SK-N-SH treated with all-trans-retinoic acid at 6 μM for 48 hours (cell line): ENCODE data around the gene UBAP1.

ENCODE experiments used
- ATAC-seq: fragments of 200-7000 bp; cut with Tn5 transposase; 3 replicates; pipeline ENCODE4 v1.9.1; 2020; ENCODE audit warnings: mild to moderate bottlenecking, moderate library complexity
- ARNTL ChIP-seq: fragments of 450-650 bp; formaldehyde crosslinking; IDR thresholded peaks from 2 replicates; pipeline ENCODE4 v1.5.0; 2020; ENCODE audit warnings: low read depth, mild to moderate bottlenecking, moderate library complexity, borderline replicate concordance
- CSDC2 ChIP-seq: fragments of 250-450 bp; sonication (Bioruptor Pico); IDR thresholded peaks from 2 replicates; pipeline ENCODE4 v1.5.0; 2020; ENCODE audit warnings: mild to moderate bottlenecking, moderate library complexity
- ESRRG ChIP-seq: fragments of 250-450 bp; sonication (Bioruptor Pico); IDR thresholded peaks from 2 replicates; pipeline ENCODE4 v1.6.1; 2021; ENCODE audit warnings: mild to moderate bottlenecking
- GLIS3 ChIP-seq: fragments of 250-450 bp; sonication (Bioruptor Pico); IDR thresholded peaks from 2 replicates; pipeline ENCODE4 v1.5.0; 2020; ENCODE audit warnings: mild to moderate bottlenecking, moderate library complexity
- ISL1 ChIP-seq: fragments of 250-450 bp; sonication (Bioruptor Pico); IDR thresholded peaks from 2 replicates; pipeline ENCODE4 v2.1.2; 2022; ENCODE audit warnings: mild to moderate bottlenecking, moderate library complexity
- OSR1 ChIP-seq: fragments of 250-450 bp; sonication (Bioruptor Pico); IDR thresholded peaks from 2 replicates; pipeline ENCODE4 v1.8.0; 2022; ENCODE audit warnings: moderate library complexity, mild to moderate bottlenecking, inconsistent platforms
- PPARA ChIP-seq: fragments of 250-450 bp; sonication (Bioruptor Pico); IDR thresholded peaks from 2 replicates; pipeline ENCODE4 v1.5.0; 2020; ENCODE audit warnings: mild to moderate bottlenecking, borderline replicate concordance
- RARB ChIP-seq: fragments of 250-450 bp; sonication (Bioruptor Pico); IDR thresholded peaks from 2 replicates; pipeline ENCODE4 v1.8.0; 2021; ENCODE audit warnings: mild to moderate bottlenecking, moderate library complexity
- SNAI2 ChIP-seq: fragments of 250-450 bp; sonication (Bioruptor Pico); IDR thresholded peaks from 2 replicates; pipeline ENCODE4 v1.5.0; 2020; ENCODE audit warnings: mild to moderate bottlenecking, moderate library complexity
- ZNF565 ChIP-seq: fragments of 450-650 bp; formaldehyde crosslinking; conservative IDR thresholded peaks from 2 replicates; pipeline ENCODE4 v1.5.0; 2020; ENCODE audit warnings: low read depth, mild to moderate bottlenecking, moderate library complexity
- ZNF70 ChIP-seq: fragments of 450-650 bp; formaldehyde crosslinking; IDR thresholded peaks from 2 replicates; pipeline ENCODE4 v1.5.0; 2020; ENCODE audit warnings: mild to moderate bottlenecking, moderate library complexity
- ZNF8 ChIP-seq: fragments of 450-650 bp; formaldehyde crosslinking; IDR thresholded peaks from 2 replicates; pipeline ENCODE4 v1.5.0; 2020; ENCODE audit warnings: mild to moderate bottlenecking, moderate library complexity
- TF ChIP-seq, protein P1 (sequence below): fragments of 250-450 bp; sonication (Bioruptor Pico); IDR thresholded peaks from 2 replicates; pipeline ENCODE4 v1.8.0; 2021; ENCODE audit warnings: low read depth, mild to moderate bottlenecking, moderate library complexity, borderline replicate concordance
- TF ChIP-seq, protein P2 (sequence below): fragments of 250-450 bp; sonication (Bioruptor Pico); IDR thresholded peaks from 2 replicates; pipeline ENCODE4 v1.5.1; 2020; ENCODE audit warnings: low read depth, mild to moderate bottlenecking, moderate library complexity
- TF ChIP-seq, protein P3 (sequence below): fragments of 250-450 bp; sonication (Bioruptor Pico); IDR thresholded peaks from 2 replicates; pipeline ENCODE4 v1.5.0; 2020; ENCODE audit warnings: mild to moderate bottlenecking, moderate library complexity
- TF ChIP-seq, protein P4 (sequence below): fragments of 250-450 bp; sonication (Bioruptor Pico); IDR thresholded peaks from 2 replicates; pipeline ENCODE4 v1.5.1; 2021; ENCODE audit warnings: mild to moderate bottlenecking, moderate library complexity

UBAP1 gene

DNA sequence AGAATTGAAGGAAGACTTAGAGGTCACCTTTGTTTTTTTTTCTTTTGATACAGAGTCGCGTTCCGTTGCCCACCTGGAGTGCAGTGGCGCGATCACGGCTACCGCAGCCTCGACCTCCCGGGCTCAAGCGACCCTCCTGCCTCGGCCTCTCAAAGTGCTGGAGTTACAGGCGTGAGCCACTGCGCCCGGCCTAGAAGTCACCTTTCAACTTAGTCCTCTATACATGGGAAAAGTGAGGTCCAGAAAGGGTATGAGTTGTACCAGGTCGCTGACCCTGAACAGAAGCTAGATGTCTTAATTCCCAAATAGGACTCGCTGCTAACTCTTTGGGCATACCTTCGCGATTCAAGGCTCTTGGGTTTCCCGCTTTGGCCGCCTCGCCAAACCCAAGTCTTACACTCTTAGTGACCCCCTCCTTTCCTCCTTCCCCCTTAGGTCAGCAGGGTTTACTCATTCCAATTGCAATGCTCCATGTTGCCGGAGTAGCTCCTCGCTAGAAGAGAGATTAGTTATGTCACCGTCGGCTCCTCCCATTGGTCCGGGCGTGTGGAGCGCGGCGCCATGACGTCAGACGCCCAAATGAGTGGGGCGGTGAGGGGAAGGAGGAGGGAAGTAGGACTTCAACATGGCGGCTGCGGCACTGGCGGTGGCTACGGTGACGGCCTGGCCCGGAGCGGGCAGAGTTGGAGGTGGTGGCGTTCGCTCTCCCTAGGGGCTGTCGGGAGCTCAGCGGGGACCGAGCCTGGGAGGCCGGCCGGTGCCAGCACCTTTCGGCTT is at the start of gene UBAP1:
UBAP1 (plus strand) TSS at position 608 of the 777 bp plus-strand sequence. CDS start 41,872 bp downstream, outside the sequence.
- no peak for TF ChIP-seq OSR1 (CRISPR knock-in tag)
- TF ChIP-seq ZNF565, result no peak
- TF ChIP-seq PPARA (CRISPR knock-in tag), result no peak
- no peak for TF ChIP-seq ZNF70 (CRISPR knock-in tag)
- TF ChIP-seq, protein P1, sequence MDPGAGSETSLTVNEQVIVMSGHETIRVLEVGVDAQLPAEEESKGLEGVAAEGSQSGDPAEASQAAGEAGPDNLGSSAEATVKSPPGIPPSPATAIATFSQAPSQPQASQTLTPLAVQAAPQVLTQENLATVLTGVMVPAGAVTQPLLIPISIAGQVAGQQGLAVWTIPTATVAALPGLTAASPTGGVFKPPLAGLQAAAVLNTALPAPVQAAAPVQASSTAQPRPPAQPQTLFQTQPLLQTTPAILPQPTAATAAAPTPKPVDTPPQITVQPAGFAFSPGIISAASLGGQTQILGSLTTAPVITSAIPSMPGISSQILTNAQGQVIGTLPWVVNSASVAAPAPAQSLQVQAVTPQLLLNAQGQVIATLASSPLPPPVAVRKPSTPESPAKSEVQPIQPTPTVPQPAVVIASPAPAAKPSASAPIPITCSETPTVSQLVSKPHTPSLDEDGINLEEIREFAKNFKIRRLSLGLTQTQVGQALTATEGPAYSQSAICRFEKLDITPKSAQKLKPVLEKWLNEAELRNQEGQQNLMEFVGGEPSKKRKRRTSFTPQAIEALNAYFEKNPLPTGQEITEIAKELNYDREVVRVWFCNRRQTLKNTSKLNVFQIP (CRISPR knock-in tag), result no peak
- TF ChIP-seq ARNTL (CRISPR knock-in tag), result no peak
- TF ChIP-seq RARB (CRISPR knock-in tag), result no peak
- TF ChIP-seq SNAI2, result no peak
- TF ChIP-seq, protein P2, sequence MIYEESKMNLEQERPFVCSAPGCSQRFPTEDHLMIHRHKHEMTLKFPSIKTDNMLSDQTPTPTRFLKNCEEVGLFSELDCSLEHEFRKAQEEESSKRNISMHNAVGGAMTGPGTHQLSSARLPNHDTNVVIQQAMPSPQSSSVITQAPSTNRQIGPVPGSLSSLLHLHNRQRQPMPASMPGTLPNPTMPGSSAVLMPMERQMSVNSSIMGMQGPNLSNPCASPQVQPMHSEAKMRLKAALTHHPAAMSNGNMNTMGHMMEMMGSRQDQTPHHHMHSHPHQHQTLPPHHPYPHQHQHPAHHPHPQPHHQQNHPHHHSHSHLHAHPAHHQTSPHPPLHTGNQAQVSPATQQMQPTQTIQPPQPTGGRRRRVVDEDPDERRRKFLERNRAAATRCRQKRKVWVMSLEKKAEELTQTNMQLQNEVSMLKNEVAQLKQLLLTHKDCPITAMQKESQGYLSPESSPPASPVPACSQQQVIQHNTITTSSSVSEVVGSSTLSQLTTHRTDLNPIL (CRISPR knock-in tag), result no peak
- TF ChIP-seq ZNF8 (CRISPR knock-in tag), result no peak
- no peak for TF ChIP-seq ISL1 (CRISPR knock-in tag)
- TF ChIP-seq CSDC2 (CRISPR knock-in tag), result no peak
- peak; percentile 98 for ATAC-seq

DNA sequence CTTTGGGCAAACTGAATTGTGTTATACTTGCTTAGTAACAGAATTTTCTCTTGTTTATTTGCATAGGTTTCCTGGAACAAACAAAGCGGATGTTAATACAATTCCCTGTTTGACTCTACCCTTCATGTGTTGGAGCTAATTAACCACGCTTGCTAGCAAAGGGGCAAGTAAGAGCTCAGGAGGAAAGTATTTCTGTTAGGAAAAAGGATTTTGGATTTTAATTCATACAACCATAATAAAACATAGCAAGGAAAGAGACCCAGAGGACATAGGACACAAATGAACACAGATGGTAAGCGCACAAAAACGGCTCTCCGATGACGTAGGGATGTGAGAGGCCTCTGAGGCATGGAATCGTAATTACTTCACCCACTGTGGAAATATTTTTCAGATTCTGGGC is 47.3 kb upstream of the UBAP1 start:
- ATAC-seq, result no peak

DNA sequence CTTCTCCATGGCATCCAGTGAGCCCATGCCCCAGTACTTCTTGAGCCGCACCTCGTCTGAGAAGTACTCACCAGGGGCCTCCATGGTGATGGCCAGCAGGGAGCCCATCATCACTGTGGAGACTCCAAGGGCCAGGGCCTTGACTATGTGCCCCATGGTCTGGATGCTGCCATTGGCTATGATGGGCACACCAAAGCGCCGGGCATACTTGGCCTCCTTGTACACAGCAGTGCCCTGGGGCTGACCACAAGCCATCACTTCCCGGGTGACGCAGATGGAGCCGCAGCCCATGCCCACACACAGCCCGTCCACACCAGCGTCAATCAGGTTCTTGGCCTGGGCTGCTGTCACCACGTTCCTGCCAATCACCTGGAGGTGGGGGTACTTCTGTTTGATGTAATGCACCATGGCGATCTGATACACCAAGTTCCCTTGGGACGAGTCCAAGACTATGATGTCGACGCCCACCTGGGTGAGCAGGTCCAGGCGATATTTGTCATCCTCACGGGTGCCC is 45.4 kb upstream of the UBAP1 start:
- no peak for TF ChIP-seq ISL1 (CRISPR knock-in tag)
- TF ChIP-seq ZNF70 (CRISPR knock-in tag), result no peak
- TF ChIP-seq ZNF565, result no peak
- no peak for TF ChIP-seq SNAI2
- no peak for TF ChIP-seq RARB (CRISPR knock-in tag)
- TF ChIP-seq, protein P3, sequence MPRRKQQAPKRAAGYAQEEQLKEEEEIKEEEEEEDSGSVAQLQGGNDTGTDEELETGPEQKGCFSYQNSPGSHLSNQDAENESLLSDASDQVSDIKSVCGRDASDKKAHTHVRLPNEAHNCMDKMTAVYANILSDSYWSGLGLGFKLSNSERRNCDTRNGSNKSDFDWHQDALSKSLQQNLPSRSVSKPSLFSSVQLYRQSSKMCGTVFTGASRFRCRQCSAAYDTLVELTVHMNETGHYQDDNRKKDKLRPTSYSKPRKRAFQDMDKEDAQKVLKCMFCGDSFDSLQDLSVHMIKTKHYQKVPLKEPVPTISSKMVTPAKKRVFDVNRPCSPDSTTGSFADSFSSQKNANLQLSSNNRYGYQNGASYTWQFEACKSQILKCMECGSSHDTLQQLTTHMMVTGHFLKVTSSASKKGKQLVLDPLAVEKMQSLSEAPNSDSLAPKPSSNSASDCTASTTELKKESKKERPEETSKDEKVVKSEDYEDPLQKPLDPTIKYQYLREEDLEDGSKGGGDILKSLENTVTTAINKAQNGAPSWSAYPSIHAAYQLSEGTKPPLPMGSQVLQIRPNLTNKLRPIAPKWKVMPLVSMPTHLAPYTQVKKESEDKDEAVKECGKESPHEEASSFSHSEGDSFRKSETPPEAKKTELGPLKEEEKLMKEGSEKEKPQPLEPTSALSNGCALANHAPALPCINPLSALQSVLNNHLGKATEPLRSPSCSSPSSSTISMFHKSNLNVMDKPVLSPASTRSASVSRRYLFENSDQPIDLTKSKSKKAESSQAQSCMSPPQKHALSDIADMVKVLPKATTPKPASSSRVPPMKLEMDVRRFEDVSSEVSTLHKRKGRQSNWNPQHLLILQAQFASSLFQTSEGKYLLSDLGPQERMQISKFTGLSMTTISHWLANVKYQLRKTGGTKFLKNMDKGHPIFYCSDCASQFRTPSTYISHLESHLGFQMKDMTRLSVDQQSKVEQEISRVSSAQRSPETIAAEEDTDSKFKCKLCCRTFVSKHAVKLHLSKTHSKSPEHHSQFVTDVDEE, result no peak
- TF ChIP-seq ZNF8 (CRISPR knock-in tag), result no peak
- no peak for ATAC-seq

More for the DNA sequence above, 47.3 kb upstream of the UBAP1 start:
- no peak for TF ChIP-seq ESRRG (CRISPR knock-in tag)
- TF ChIP-seq SNAI2, result no peak
- TF ChIP-seq, protein P3, result no peak
- TF ChIP-seq GLIS3 (CRISPR knock-in tag), result no peak
- no peak for TF ChIP-seq ZNF565
- TF ChIP-seq RARB (CRISPR knock-in tag), result no peak
- no peak for TF ChIP-seq OSR1 (CRISPR knock-in tag)
- TF ChIP-seq, protein P4, sequence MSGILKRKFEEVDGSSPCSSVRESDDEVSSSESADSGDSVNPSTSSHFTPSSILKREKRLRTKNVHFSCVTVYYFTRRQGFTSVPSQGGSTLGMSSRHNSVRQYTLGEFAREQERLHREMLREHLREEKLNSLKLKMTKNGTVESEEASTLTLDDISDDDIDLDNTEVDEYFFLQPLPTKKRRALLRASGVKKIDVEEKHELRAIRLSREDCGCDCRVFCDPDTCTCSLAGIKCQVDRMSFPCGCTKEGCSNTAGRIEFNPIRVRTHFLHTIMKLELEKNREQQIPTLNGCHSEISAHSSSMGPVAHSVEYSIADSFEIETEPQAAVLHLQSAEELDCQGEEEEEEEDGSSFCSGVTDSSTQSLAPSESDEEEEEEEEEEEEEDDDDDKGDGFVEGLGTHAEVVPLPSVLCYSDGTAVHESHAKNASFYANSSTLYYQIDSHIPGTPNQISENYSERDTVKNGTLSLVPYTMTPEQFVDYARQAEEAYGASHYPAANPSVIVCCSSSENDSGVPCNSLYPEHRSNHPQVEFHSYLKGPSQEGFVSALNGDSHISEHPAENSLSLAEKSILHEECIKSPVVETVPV (CRISPR knock-in tag), result no peak
- TF ChIP-seq, protein P1 (CRISPR knock-in tag), result no peak
- TF ChIP-seq ZNF8 (CRISPR knock-in tag), result no peak
